COLO668 (cell line): ENCODE data around the gene LRBA.

Source experiments
- DNase-seq: peaks from one replicate; lab custom pipeline; 2025; ENCODE audit not compliant: unreplicated experiment; lab: John Stamatoyannopoulos, UW

Gene LRBA

DNA sequence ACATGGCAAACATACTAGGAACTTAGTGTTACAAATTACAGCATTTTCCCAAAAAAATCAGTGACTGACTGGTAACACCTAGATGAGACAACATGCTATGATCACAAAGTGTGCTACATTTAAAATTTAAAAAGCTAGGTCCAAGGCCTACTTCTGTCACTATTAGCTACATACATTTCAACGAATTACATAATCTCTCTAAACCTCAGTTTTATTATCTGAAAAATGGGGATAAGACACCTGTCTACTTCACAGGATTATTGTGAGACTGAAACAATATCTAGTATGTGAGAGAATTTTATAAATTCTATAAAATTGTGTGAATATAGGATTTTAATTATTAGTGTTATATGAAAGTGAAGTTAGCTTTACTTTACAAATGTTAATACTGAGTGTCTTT is 708.4 kb downstream of the LRBA start:
- no peak for DNase-seq

DNA sequence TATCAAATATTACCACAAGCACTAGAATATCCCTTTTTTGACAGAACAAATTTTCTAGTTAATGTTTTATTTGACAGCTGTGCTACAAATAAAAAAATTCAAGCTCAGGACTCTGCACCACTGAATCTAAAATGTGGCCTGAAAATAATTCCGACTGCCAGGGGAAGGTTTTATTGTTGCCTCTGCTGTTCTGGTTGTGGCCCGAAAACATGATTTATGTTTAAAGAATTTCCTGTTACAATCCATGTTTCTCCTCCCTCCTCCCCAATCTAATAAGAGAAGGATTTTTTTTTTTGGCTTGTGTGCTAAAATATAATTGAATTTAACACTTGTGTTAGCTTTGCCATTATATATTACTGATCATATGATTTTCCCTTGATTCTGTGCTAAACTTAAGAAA is 709.1 kb downstream of the LRBA start:
- DNase-seq: no peak

DNA sequence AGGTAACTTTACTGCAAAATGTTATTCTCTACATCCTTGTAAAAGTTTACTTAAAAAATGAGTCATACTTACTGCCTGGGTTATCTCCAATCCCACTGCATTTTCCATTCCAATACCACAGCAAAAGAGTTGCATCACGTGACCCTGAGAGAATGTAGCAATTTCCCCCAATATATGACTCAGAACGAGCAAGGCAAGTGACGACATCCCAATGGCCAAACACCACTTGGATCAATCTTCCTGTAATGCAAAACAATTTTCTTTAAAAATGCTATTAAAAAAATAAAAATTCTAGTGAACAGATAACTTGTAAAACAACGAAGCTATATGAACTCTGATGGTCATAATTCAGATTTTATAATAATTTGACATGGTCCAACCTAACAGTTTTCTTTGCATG is 712.5 kb downstream of the LRBA start:
- no peak for DNase-seq

DNA sequence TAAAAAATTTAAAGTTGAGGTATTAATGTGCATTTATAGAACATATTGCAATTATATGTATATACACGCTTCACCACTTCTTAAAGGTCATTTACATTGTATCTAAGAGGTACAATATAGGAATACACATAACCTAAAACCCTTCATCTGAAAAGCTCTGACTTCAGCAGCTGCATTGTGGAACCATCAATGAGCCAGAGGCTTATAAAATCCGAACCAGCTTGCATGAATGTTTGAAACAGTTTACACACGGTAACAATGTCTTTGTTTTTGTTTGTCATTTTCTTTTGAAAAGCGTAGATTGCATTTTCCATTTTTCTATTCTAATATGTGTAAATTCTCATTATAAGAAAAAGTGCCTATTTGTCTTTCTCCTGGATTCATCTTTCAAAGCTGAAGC is 715.3 kb downstream of the LRBA start:
- no peak for DNase-seq

DNA sequence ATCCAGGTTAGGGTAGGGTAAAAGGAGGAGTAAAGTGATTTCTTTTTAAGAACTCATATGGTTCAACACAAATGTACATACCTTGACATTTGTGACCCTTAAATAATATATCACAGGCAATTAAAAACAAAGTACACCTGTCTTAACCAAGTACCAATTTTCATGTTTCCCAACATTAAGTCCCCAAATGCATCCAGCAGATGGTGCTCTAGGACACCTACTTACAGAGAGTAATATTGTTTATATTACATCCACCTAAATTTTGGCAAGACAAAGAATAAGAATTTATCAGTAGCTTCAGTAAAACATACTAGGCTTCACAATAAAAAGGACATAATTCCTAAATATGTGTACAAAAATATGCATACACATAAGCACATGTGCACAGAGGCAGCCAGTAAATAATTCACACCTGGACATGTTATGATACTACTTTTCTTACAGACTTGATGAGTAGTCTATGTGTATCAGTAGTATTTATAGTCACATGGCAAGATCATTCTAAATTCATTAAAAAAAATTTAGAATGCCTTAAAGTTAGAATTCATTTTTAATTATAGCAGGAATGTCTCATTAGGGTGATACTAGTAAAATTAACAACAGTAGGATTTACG is 717.1 kb downstream of the LRBA start:
- peak; percentile 32 for DNase-seq

DNA sequence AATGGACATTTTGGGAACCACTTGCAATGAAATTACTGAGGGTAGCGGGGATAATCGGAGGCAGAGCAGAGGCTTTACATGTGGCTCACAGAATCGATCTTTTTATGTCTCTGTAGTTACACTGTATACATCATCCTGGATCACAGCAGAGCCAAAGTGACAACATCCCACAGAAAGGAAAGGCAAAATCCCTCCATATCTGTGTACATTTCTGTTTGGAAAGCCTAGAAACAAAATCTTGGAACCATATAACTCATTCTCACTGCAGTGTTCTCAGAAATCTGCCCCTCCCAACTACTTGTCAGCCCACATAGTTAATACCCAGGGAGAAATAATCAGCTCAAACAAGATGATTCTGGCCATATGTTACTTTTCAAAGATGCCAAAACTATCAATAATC is 725.2 kb downstream of the LRBA start:
- no peak for DNase-seq

DNA sequence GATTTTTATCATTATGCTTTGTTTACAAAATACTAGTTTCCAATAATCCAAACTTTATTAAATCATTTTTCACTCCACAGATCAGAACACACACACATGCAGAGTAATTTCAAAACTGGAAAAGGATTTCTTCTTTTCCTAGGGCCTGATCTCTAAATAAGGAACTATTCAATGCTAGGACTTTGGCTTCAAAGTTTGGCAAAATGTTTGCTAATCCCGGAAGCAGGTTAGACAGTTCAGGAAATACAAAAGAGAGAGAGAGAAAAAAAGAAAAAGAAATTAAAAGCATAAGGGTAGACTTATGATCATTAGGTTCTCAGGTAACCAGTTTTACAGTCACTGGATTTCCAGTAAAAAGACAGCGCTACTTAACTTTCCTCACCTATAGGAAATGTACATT is 725.9 kb downstream of the LRBA start:
- DNase-seq: no peak

DNA sequence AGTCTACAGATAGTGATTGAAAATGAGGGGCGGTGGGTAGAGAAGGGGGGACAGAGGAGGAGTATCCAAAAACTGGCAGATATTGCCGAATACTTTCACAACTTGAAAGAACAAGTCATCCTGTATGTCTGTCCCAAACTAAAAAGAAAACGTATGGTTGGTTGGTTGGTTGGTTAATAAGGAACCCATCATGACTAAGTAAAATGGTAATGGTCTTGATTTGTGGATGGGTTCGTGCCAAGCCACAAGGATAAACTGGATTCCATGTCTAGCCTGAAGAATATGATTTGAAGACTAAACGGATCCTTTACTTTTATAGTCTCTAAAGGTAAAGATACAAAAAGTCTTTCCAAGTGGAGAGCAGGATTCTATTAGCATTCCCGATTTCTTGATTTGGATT is 728.4 kb downstream of the LRBA start:
- DNase-seq: no peak

DNA sequence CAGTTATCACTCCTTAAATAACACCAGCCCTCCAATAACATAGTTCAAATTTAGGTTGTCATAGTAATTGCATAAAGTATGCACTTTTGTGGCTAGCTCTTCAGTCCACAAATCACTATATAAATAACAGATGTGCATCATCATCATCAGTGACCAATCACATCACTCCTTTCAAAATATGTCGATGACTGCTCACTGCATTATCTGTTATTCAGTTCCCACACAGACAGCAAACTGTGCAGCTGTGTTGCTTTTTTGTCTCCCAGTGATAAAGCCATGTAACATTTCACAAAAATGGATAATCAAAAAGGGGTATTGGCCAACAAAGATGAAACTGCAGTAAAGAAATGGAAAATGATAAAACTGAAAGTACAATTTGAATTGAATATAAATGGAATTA is 731.4 kb downstream of the LRBA start:
- DNase-seq: no peak

DNA sequence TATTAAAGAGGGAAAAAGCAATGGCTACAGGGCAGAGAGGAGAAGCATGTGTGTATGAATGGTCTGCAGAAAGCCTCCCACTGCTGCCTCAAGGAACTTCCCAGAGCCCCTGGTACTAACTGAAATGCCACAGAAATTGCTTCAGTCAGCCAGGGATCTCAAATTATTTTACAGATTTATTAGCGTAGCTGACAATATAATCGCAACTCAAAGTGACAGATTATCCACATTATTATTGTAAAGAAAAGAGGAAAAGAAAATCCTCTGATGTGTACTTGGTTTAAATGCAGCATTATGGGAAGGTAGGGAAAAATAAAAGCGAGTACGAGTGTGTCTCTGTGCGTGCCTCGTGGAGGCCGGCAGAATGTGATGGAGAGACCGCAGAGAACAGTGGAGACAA is 734.1 kb downstream of the LRBA start:
- no peak for DNase-seq

DNA sequence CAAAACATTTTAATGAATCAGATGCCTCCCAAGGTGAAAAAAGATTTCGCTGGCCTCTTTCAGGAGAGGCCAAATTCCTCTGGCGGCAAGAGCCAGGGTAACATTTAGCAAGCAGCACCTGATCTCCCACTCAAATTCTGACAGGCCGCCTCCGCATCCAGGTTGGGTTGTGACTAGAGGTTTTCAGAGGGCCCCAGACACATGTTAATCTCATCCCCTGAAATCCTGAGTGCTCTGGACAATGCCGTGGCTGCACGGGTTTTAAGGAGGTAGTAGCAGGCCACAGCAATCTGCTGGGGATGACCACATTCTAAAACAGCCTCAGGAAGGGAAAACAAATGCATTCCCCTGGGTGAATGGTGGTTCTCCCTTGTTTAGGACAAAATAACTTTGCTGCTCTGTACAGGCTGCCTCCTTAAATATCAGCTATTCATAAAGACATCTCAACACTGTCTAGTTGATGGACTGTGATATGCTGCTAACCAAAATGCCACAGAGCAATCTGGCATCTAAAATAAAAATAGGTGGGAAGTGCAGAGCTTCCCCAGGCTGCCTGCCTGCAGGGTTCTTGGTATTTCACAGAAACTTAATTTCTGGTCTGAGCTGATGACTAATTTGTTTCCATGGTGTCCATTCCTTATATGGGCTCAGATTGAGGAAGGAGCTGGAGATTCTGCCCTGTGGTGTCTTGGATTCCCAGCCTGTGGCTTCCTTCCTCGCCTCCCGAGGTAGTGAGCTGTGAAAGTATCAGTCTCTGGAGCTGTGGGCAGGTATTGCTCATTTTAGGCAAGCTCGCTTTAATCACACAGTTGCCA is 734.8 kb downstream of the LRBA start:
- DNase-seq: no peak

DNA sequence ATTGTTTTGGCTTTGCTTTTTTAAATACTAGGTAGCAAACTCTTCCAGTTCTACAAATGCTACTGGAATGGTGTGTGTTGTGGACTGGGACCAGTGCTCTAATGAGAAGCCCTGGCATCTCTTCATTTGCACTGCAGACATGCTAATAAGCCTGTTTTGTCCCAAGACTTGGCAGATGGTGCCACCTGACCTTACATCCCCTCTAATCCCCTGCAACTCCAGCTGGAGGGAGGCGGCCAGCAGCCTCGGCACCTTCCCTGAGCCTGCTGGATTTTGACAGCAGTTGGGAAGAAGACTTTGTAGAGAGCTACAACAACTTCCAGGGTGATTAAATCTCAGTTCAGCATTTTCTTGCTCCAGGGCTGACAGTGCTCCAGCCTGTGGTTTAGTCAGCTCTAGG is 736.9 kb downstream of the LRBA start:
- DNase-seq: no peak

DNA sequence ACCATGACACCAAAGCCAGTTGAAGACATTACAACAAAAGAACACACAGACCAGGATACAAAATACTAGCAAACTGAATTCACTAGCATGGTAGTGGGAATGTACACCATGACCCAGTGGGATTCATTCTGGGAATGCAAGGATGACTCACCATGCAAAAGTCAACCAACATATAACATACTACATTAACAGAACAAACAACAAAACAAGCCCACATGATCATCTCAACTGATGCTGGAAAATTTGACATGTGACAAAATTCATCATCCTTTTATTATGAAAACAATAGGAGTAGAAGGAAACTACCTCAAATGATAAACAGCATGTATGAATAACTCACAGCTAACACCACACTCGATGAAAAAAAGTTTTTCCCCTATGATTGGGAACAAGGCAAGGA is 746.6 kb downstream of the LRBA start:
- DNase-seq: no peak

DNA sequence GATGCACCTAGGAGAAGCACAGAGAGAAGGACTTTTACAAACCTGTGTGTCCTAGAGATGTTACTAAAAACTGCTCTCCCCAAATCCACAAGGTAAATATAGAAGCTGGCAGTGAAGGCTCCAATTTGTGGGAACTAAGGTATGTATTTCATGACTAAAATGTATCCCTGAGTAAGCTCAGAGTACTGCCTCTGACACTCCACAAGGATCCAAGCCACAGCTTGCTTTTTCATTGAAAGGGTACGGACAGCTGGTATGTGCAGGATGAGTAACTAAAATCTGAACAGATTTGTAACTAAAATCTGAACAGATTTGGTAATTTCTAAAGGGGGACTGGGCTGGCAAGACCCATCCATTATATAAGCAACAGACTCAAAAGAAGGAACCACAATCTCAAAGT is 749.3 kb downstream of the LRBA start:
- DNase-seq: no peak

DNA sequence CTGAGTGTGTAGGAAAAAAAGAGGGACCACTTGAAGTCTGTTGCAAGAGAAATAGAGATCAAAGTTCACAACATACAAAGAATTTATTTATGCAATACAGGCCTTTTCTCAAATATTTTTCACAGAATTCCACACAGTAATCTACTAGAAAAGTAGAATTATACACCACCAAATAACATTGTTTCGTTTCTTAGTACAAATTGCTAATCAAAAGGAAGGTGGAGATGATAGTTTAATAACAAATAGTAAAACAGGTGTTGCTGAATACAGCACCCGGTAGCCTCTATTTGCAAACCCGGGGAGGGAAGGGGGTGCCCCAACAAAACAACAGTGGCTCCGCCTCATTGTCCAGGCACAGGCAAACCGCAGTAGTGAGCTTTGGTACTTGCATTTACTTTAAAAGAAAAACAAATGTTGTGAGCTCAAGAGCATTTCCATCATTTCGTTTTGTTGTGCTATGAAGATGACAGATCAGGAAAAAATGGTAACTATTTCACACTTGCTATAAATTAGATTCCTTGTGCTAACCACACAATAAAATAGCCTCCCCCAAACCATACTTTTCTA is 750.4 kb downstream of the LRBA start:
- no peak for DNase-seq

DNA sequence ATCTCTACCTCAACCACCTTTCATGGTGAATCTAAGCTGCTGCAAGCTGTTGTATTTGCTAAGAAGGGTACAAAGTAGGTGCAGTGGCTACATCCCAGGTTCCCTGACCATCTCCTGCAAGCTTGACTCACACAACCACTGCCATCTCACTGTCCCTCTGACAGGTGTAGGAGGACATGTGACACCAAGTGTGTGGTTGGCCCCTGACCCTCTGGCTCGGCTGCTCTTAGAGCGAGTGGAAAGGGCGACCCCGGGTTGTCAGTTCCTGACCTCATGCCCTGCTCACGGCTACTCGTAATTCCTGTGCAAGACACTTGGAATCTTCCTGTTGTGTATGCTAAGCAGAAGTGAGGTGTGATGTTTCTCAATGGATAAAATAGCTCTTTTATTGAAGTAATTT is 752.5 kb downstream of the LRBA start:
- no peak for DNase-seq

DNA sequence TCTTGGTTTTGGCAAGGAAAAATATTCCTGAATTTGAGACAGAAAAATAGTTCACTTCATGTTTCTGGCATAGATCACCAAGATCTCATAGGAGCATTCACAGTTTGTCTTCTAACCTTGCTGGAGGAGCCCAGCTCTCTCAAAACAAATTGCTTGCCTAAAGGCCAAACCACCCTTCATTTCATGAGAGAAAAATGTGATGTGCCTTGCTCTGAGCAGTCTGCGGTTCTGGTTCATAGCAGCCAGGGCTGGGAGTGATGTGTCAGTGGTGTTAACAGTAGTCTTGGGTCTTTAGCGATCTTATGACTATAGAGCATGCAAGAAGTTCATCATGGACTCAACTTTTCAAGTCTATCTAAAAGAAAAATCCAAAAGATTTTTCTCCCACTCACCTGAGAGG is 753.5 kb downstream of the LRBA start:
- DNase-seq: no peak

DNA sequence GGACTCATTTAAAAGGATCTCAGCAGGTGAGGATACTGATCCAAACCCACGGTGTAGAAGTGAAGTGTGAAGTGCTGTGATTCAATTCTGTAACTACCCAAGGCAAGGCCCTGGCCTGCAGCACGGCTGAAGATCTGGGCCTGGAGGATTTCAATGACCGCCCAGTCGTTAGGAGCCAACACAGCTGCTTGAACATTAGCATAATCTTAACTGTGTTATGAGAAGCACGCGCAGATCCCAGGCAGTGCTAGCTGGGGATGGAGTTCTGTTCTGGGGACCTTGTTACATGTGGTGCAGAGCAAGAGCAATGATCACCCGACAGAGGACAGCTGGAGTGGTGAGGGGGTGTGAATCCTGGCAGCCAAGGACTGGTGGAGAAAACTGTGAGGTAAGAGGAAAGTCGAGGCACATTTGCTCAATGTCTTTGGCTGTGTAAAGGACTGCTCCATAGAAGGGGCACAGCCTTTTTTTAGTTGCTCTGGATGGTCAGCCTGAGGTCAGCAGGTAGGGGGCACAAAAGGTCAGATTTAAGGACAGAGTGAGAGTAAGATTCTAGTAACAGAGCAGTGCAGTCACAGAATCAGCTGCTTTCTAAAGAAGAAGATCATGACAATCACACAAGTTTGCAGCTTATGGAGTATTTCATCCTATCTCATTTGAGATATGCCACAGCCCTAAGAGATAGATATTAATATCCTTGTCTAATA is 755.1 kb downstream of the LRBA start:
- no peak for DNase-seq

DNA sequence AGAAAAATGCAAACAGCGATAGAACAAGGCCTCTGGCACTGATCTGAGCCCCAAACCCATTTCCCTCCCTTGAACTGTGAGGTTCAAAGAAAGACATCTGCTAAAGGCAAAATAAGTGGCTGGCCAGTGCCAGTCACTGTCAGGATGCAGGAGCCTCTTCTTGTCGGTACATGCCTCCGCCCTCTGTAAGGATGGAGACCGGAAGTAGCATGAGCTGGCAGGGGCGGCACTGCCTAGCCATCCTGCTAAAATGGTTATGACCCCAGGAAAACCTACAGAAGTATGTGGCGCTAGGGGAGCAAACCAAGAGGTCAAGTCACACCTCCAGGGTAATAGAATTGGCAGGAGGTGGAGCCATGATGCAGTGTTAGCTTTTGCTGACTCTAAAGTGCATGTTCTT is 756.5 kb downstream of the LRBA start:
- DNase-seq: no peak

DNA sequence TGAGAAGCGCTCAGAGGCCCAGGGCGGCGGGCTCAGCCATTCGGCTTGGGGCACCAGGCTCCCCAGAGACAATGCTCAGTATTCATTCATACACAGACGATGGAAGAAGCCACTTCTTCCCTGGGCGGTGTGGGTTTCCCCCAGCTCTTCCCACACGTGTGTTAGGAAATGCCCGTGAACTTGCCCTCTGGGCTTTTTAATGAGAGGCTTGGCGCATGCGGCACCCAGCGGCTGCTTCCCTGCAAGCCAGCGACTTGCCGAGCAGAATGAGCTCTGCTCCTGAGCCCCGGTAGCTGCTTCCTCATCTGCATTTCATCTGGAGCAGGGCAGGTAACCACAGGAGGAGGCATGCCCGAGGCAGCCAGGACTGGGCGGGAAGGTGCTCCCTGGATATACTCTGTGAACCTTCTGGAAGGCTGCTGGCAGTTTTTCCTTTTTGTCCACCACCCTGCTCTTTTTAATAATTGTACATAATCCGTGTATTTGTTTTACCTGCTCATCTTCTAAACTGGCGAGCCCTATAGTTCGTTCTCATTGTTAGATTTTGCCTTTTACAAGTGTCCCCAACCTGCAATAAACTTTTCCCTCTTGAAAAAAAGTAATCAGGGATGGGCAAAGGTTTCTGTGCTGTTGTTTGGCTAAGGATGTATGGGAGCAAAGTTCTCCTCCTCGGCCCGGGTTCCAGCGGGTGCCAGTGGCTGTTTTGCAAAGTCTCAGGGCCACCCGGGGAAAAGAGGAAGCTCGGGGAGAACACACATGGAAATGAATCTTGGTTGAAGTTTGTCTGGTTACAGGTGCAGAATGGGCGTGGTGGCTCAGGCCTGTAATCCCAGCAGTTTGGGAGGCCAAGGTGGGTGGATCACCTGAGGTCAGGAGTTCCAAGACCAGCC is 758.0 kb downstream of the LRBA start:
- DNase-seq: no peak

DNA sequence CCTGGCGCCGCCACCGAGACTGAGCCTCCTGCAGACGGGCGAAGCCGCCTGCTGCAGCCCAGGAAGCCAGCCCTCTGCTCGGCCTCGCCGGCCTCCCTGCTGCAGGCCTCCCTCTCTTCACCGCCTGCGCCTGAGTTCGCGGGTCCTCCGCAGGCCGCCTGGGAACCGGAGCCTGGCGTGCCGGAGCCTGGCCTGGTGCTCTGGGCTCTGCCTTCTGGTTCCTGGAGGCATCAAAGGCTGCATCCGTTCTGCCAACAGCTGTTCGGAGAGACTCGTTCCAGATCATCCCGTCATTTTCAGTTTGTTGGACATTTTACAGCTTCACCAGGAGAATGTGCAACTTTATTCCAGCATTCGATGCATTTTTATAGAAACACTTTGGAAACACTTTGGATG is 758.9 kb downstream of the LRBA start:
- DNase-seq: no peak
